ENCODE data around the gene HCN3. TPM values are rescaled to one million over a fixed set of nuclear protein-coding genes. Genes with fewer than 3 reads are reported as not detected.

Gene HCN3
- polyA plus RNA-seq, 1 of the 3 experiments (the other 2 are of a cell fraction) = 9.7 TPM

DNA sequence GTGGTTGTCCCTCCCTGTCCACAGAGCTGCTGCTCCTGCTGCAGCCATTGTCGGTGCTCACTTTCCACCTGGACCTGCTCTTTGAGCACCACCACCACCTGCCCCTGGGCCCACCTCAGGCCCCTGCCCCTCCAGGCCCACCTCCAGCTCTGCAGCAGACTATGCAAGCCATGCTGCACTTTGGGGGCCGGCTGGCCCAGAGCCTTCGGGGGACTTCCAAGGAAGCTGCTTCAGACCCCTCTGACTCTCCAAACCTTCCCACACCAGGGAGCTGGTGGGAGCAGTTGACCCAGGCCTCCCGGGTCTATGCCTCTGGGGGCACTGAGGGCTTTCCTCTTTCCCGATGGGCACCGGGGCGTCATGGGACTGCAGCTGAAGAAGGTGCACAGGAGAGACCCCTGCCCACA lies 49.4 kb downstream of the HCN3 start:
- Histone ChIP-seq H4K20me1 (ENCODE audit: insufficient read depth) (0 out of 2 replicates have a peak, but pooled peaks cover 5% of the 10 kb centered on the region), H3K36me3 (replicated peaks in 1 of 2; ENCODE audit: control insufficient read depth in 1 of 2, insufficient read depth in 2 of 2, low read length in 1 of 2) (peaks cover 32 to 38% of the 10 kb centered on the region in 2 experiments), H3K27me3 (ENCODE audit: insufficient read depth) (no peaks in the 10 kb centered on the region), H3K9me3 (no peaks in the 10 kb centered on the region), H3K4me2 (no peak overlapping the region), H3F3A (replicated peaks; ENCODE audit: insufficient read depth) (peaks cover 27% of the 10 kb centered on the region), H3K4me1 (ENCODE audit: control insufficient read depth in 1 of 2, insufficient read depth in 2 of 2, low read depth in 1 of 2, low read length in 1 of 2) (peaks cover 8 to 20% of the 10 kb centered on the region in 2 experiments), H3K4me3 (ENCODE audit: low read depth in 2 of 2, low read length in 1 of 2) (no peak overlapping the region), H3K9ac (no peak overlapping the region), H3K79me2 (ENCODE audit: insufficient read depth) (peaks cover 36% of the 10 kb centered on the region), H3K9me2 (no peaks in the 10 kb centered on the region), H2AFZ (ENCODE audit: low read depth) (no peak overlapping the region), H3K27ac (ENCODE audit: low read depth in 2 of 2, low read length in 1 of 2) (no peak overlapping the region)
- ChIA-PET CTCF (interaction anchor here (0.9 to 11.6 kb wide), 4 partner anchors 9 to 178 kb away, joined by 3 to 184 read pairs (median 12); partner anchors contain the start of gene ENTREP3), POLR2A (no interaction called here)
- DNase-seq = no peak
- TF ChIP-seq FOXJ3 (CRISPR knock-in tag; IDR thresholded peaks at IDR 0.05) (no peak), MEF2A (IDR thresholded peaks at IDR 0.05; ENCODE audit: borderline replicate concordance, low read depth) (no peak), EP300 (IDR thresholded peaks at IDR 0.05; ENCODE audit: borderline replicate concordance in 1 of 2, low read depth in 1 of 2, low read length in 1 of 2) (no peak), GATA2 (CRISPR knock-in tag; IDR thresholded peaks at IDR 0.05) (no peak), RXRA (IDR thresholded peaks at IDR 0.05; ENCODE audit: borderline replicate concordance, low read depth) (no peak), RAD21 (IDR thresholded peaks at IDR 0.05; ENCODE audit: low read length) (no peak), TEAD4 (IDR thresholded peaks at IDR 0.05; ENCODE audit: borderline replicate concordance, insufficient read depth) (no peak), TCF12 (IDR thresholded peaks at IDR 0.05) (no peak), SIN3A (IDR thresholded peaks at IDR 0.05; ENCODE audit: borderline replicate concordance, low read depth, low read length) (no peak)
- TF ChIP-seq, protein P1, sequence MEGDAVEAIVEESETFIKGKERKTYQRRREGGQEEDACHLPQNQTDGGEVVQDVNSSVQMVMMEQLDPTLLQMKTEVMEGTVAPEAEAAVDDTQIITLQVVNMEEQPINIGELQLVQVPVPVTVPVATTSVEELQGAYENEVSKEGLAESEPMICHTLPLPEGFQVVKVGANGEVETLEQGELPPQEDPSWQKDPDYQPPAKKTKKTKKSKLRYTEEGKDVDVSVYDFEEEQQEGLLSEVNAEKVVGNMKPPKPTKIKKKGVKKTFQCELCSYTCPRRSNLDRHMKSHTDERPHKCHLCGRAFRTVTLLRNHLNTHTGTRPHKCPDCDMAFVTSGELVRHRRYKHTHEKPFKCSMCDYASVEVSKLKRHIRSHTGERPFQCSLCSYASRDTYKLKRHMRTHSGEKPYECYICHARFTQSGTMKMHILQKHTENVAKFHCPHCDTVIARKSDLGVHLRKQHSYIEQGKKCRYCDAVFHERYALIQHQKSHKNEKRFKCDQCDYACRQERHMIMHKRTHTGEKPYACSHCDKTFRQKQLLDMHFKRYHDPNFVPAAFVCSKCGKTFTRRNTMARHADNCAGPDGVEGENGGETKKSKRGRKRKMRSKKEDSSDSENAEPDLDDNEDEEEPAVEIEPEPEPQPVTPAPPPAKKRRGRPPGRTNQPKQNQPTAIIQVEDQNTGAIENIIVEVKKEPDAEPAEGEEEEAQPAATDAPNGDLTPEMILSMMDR (IDR thresholded peaks at IDR 0.05) = no peak
- WGBS (ENCODE audit: low lambda C conversion rate) = 100% methylated on average over 1 of the region's 7 CpGs

DNA sequence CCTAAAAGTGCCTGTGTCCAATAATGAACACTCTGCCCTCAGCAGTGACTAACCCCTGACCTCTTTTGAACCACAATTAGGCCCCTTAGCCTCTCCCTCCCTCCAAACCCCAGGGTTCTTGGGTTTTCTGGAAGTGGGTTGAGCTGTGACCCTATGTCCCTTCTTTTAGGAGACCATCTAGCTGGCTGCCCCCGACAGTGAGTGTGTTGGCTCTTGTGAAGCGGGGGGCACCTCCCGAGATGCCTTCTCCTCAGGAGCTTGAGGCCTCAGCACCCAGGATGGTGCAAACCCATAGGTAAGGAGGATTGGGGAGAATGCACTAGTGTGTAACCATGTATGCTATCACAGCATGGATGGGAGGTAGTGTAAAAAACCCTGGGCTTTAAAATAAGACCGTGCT lies 50.7 kb downstream of the HCN3 start:
- H3K79me2 ChIP-seq (ENCODE audit: insufficient read depth) = peaks cover 28% of the 10 kb centered on the region

More for the DNA sequence above, 50.7 kb downstream of the HCN3 start:
- TF ChIP-seq ELF1 (IDR thresholded peaks at IDR 0.05) (no peak), MXI1 (IDR thresholded peaks at IDR 0.05; ENCODE audit: low read depth, low read length) (no peak), GATA2 (CRISPR knock-in tag; IDR thresholded peaks at IDR 0.05) (no peak), RCOR1 (IDR thresholded peaks at IDR 0.05; ENCODE audit: low read length) (no peak), GABPA (IDR thresholded peaks at IDR 0.05; ENCODE audit: low read depth) (no peak), EP300 (IDR thresholded peaks at IDR 0.05; ENCODE audit: borderline replicate concordance in 1 of 2, low read depth in 1 of 2, low read length in 1 of 2) (no peak), SIN3A (IDR thresholded peaks at IDR 0.05; ENCODE audit: borderline replicate concordance, low read depth, low read length) (no peak), YY1 (IDR thresholded peaks at IDR 0.05; ENCODE audit: low read depth) (no peak), TCF12 (IDR thresholded peaks at IDR 0.05) (no peak), RXRA (IDR thresholded peaks at IDR 0.05; ENCODE audit: borderline replicate concordance, low read depth) (no peak), NRF1 (IDR thresholded peaks at IDR 0.05; ENCODE audit: low read depth, low read length) (no peak), MEF2A (IDR thresholded peaks at IDR 0.05; ENCODE audit: borderline replicate concordance, low read depth) (no peak)
- TF ChIP-seq, protein P2, sequence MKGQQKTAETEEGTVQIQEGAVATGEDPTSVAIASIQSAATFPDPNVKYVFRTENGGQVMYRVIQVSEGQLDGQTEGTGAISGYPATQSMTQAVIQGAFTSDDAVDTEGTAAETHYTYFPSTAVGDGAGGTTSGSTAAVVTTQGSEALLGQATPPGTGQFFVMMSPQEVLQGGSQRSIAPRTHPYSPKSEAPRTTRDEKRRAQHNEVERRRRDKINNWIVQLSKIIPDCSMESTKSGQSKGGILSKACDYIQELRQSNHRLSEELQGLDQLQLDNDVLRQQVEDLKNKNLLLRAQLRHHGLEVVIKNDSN (IDR thresholded peaks at IDR 0.05; ENCODE audit: borderline replicate concordance, low read depth) = no peak
- TF ChIP-seq, protein P3, sequence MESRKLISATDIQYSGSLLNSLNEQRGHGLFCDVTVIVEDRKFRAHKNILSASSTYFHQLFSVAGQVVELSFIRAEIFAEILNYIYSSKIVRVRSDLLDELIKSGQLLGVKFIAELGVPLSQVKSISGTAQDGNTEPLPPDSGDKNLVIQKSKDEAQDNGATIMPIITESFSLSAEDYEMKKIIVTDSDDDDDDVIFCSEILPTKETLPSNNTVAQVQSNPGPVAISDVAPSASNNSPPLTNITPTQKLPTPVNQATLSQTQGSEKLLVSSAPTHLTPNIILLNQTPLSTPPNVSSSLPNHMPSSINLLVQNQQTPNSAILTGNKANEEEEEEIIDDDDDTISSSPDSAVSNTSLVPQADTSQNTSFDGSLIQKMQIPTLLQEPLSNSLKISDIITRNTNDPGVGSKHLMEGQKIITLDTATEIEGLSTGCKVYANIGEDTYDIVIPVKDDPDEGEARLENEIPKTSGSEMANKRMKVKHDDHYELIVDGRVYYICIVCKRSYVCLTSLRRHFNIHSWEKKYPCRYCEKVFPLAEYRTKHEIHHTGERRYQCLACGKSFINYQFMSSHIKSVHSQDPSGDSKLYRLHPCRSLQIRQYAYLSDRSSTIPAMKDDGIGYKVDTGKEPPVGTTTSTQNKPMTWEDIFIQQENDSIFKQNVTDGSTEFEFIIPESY (IDR thresholded peaks at IDR 0.05; ENCODE audit: borderline replicate concordance, low read depth) = no peak
- TF ChIP-seq, protein P4, sequence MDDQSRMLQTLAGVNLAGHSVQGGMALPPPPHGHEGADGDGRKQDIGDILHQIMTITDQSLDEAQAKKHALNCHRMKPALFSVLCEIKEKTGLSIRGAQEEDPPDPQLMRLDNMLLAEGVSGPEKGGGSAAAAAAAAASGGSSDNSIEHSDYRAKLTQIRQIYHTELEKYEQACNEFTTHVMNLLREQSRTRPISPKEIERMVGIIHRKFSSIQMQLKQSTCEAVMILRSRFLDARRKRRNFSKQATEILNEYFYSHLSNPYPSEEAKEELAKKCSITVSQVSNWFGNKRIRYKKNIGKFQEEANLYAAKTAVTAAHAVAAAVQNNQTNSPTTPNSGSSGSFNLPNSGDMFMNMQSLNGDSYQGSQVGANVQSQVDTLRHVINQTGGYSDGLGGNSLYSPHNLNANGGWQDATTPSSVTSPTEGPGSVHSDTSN (IDR thresholded peaks at IDR 0.05) = no peak
- H3K27me3 ChIP-seq (ENCODE audit: insufficient read depth) = no peaks in the 10 kb centered on the region
- H3K9ac ChIP-seq = no peak overlapping the region
- no peak overlapping the region for H3K4me2 ChIP-seq
- peaks cover 32 to 45% of the 10 kb centered on the region in 2 experiments for H3K36me3 ChIP-seq (replicated peaks in 1 of 2; ENCODE audit: control insufficient read depth in 1 of 2, insufficient read depth in 2 of 2, low read length in 1 of 2)
- no peaks in the 10 kb centered on the region for H3K9me3 ChIP-seq
- ChIA-PET POLR2A (no interaction called here), CTCF (interaction anchor here (1.1 to 11.6 kb wide), 3 partner anchors 8 to 78 kb away, joined by 4 to 184 read pairs (median 19); partner anchors contain the start of gene ENTREP3)
- 0 out of 2 replicates have a peak, but pooled peaks cover 5% of the 10 kb centered on the region for H4K20me1 ChIP-seq (ENCODE audit: insufficient read depth)
- H3K9me2 ChIP-seq = no peaks in the 10 kb centered on the region
- no peak overlapping the region for H2AFZ ChIP-seq (ENCODE audit: low read depth)
- peaks cover 19% of the 10 kb centered on the region for H3F3A ChIP-seq (replicated peaks; ENCODE audit: insufficient read depth)
- no peak overlapping the region for H3K4me3 ChIP-seq (ENCODE audit: low read depth in 2 of 2, low read length in 1 of 2)
- no peak overlapping the region for H3K27ac ChIP-seq (ENCODE audit: low read depth in 2 of 2, low read length in 1 of 2)
- H3K4me1 ChIP-seq (ENCODE audit: control insufficient read depth in 1 of 2, insufficient read depth in 2 of 2, low read depth in 1 of 2, low read length in 1 of 2) = peaks cover 0 to 12% of the 10 kb centered on the region in 2 experiments; a peak in 1 of 4 replicates
- 94% methylated on average over 4 of the region's 4 CpGs for WGBS (ENCODE audit: low lambda C conversion rate)
- DNase-seq = no peak
